ENCODE measurements around the gene SLC35E1. TPM values are rescaled to one million over a fixed set of nuclear protein-coding genes. Genes with fewer than 3 reads are reported as not detected.
"Not testable (repeated sequence)": the region's sequence is repeated elsewhere in the genome, so short reads cannot be mapped to it uniquely, and the experiment has no call there.

SLC35E1 gene
- total RNA-seq, 2 donors from 2014 or later, result 42.0 to 69.1 TPM

- Histone ChIP-seq H3K9me3 (no peaks in the 10 kb centered on the region), H3K4me3 (no peak overlapping the region), H3K4me1 (replicated peaks) (peaks cover 11% of the 10 kb centered on the region), H3K27ac (no peak overlapping the region), H3K27me3 (replicated peaks; ENCODE audit: insufficient read depth) (no peaks in the 10 kb centered on the region), H3K36me3 (peaks cover 0 to 17% of the 10 kb centered on the region in 2 donors)
- intact Hi-C loops (cut with DNase I), result no loop called here
- DNase-seq (ENCODE audit: low spot score), result no peak
- WGBS, result 87% methylated on average over 8 of the region's 8 CpGs
- TF ChIP-seq POLR2AphosphoS5 (IDR thresholded peaks at IDR 0.05), result no peak
- TF ChIP-seq CTCF (IDR thresholded peaks at IDR 0.05), result no peak
- no peak for TF ChIP-seq POLR2A (IDR thresholded peaks at IDR 0.05)
Observed at GRCh38 chr19:16561382-16561781, 10.8 kb downstream of the SLC35E1 start.

GRCh38 chr19:16559780-16560276 is 12.4 kb downstream of the SLC35E1 start:
- no peaks in the 10 kb centered on the region for H3K9me3 ChIP-seq
- intact Hi-C loops (cut with DNase I), result no loop called here
- no peak overlapping the region for H3K27ac ChIP-seq
- TF ChIP-seq POLR2A (IDR thresholded peaks at IDR 0.05) (no peak), CTCF (IDR thresholded peaks at IDR 0.05) (no peak), POLR2AphosphoS5 (IDR thresholded peaks at IDR 0.05) (no peak)
- H3K4me3 ChIP-seq, result no peak overlapping the region
- DNase-seq (ENCODE audit: low spot score), result no peak
- H3K36me3 ChIP-seq, result peaks cover 0 to 13% of the 10 kb centered on the region in 2 donors
- H3K4me1 ChIP-seq (replicated peaks), result peaks cover 6% of the 10 kb centered on the region
- 79% methylated on average over 10 of the region's 10 CpGs for WGBS
- H3K27me3 ChIP-seq (replicated peaks; ENCODE audit: insufficient read depth), result no peaks in the 10 kb centered on the region

- Histone ChIP-seq H3K36me3 (peaks cover 4 to 12% of the 10 kb centered on the region in 2 donors), H3K27me3 (replicated peaks; ENCODE audit: insufficient read depth) (no peaks in the 10 kb centered on the region), H3K4me1 (replicated peaks) (no peaks in the 10 kb centered on the region), H3K4me3 (no peak overlapping the region), H3K27ac (no peak overlapping the region), H3K9me3 (no peaks in the 10 kb centered on the region)
- intact Hi-C loops (cut with DNase I), result no loop called here
- no peak for TF ChIP-seq POLR2A (IDR thresholded peaks at IDR 0.05)
- TF ChIP-seq POLR2AphosphoS5 (IDR thresholded peaks at IDR 0.05), result no peak
- TF ChIP-seq CTCF (IDR thresholded peaks at IDR 0.05), result no peak
- WGBS, result 79% methylated on average over 8 of the region's 8 CpGs
- no peak for DNase-seq (ENCODE audit: low spot score)
Observed at GRCh38 chr19:16554776-16555175, 17.4 kb downstream of the SLC35E1 start.

- H3K27ac ChIP-seq; H3K27me3 ChIP-seq (replicated peaks; ENCODE audit: insufficient read depth); H3K9me3 ChIP-seq; H3K4me3 ChIP-seq; DNase-seq (ENCODE audit: low spot score); intact Hi-C loops (cut with DNase I); H3K4me1 ChIP-seq (replicated peaks): not testable (repeated sequence)
- WGBS, result 96% methylated on average over 6 of the region's 6 CpGs
- H3K36me3 ChIP-seq, result peaks cover 4 to 12% of the 10 kb centered on the region in 2 donors
Observed at GRCh38 chr19:16551902-16552301, 20.3 kb downstream of the SLC35E1 start.

GRCh38 chr19:16548956-16549355 is 23.3 kb downstream of the SLC35E1 start:
- no peak for DNase-seq (ENCODE audit: low spot score)
- Histone ChIP-seq H3K9me3 (no peaks in the 10 kb centered on the region), H3K27ac (no peak overlapping the region), H3K4me1 (replicated peaks) (peaks cover 3% of the 10 kb centered on the region), H3K27me3 (replicated peaks; ENCODE audit: insufficient read depth) (no peaks in the 10 kb centered on the region), H3K4me3 (no peak overlapping the region), H3K36me3 (peaks cover 4 to 12% of the 10 kb centered on the region in 2 donors)
- TF ChIP-seq CTCF (IDR thresholded peaks at IDR 0.05) (no peak), POLR2A (IDR thresholded peaks at IDR 0.05) (no peak), POLR2AphosphoS5 (IDR thresholded peaks at IDR 0.05) (no peak)
- intact Hi-C loops (cut with DNase I), result no loop called here
- WGBS, result 86% methylated on average over 4 of the region's 4 CpGs
